ENCODE results near the gene RALY. TPM values are rescaled to one million over a fixed set of nuclear protein-coding genes. Genes with fewer than 3 reads are reported as not detected.

Gene RALY
- total and polyA plus RNA-seq, 8 donors, result 127 to 242 (median 201) TPM

- ATAC-seq (no peak), DNase-seq (no peak)
- intact Hi-C loops (cut with DNase I), result no loop called here
- H3K27ac ChIP-seq, result no peak overlapping the region
- no peaks in the 10 kb centered on the region for H3K27me3 ChIP-seq
- H3K36me3 ChIP-seq, result no peaks in the 10 kb centered on the region
- H3K9me3 ChIP-seq, result no peaks in the 10 kb centered on the region
- H3K4me1 ChIP-seq, result peaks cover 0 to 6% of the 10 kb centered on the region in 2 donors
- H3K4me3 ChIP-seq, result no peak overlapping the region
- TF ChIP-seq CTCF (IDR thresholded peaks at IDR 0.05), result no peak
These were observed 26.6 kb upstream of the RALY start for GRCh38 chr20:33967126-33967525.

- intact Hi-C loops (cut with DNase I), result no loop called here
- no peaks in the 10 kb centered on the region for H3K27me3 ChIP-seq
- no peak overlapping the region for H3K4me3 ChIP-seq
- no peaks in the 10 kb centered on the region for H3K4me1 ChIP-seq
- ATAC-seq (no peak), DNase-seq (no peak)
- TF ChIP-seq CTCF (IDR thresholded peaks at IDR 0.05), result no peak
- no peak overlapping the region for H3K27ac ChIP-seq
- no peaks in the 10 kb centered on the region for H3K36me3 ChIP-seq
- no peaks in the 10 kb centered on the region for H3K9me3 ChIP-seq
These were observed 24.1 kb upstream of the RALY start for GRCh38 chr20:33969563-33969962.

- H3K36me3 ChIP-seq, result no peaks in the 10 kb centered on the region
- ATAC-seq (no peak), DNase-seq (no peak)
- H3K27me3 ChIP-seq, result no peaks in the 10 kb centered on the region
- intact Hi-C loops (cut with DNase I), result no loop called here
- H3K9me3 ChIP-seq, result no peaks in the 10 kb centered on the region
- TF ChIP-seq CTCF (IDR thresholded peaks at IDR 0.05), result no peak
- no peaks in the 10 kb centered on the region for H3K4me1 ChIP-seq
- no peak overlapping the region for H3K4me3 ChIP-seq
- no peak overlapping the region for H3K27ac ChIP-seq
These were observed 23.5 kb upstream of the RALY start for GRCh38 chr20:33970229-33970628.

GRCh38 chr20:33971147-33971975 is 22.4 kb upstream of the RALY start:
- Histone ChIP-seq H3K27ac (no peak overlapping the region), H3K9me3 (no peaks in the 10 kb centered on the region), H3K4me1 (no peaks in the 10 kb centered on the region), H3K27me3 (no peaks in the 10 kb centered on the region), H3K36me3 (no peaks in the 10 kb centered on the region), H3K4me3 (no peak overlapping the region)
- no peak for TF ChIP-seq CTCF (IDR thresholded peaks at IDR 0.05)
- no peak for DNase-seq
- no peak for ATAC-seq
- intact Hi-C loops (cut with DNase I), result no loop called here

GRCh38 chr20:33976959-33977358 is 16.8 kb upstream of the RALY start:
- H3K9me3 ChIP-seq, result no peaks in the 10 kb centered on the region
- no peak for TF ChIP-seq CTCF (IDR thresholded peaks at IDR 0.05)
- no peak overlapping the region for H3K27ac ChIP-seq
- no peak for ATAC-seq
- H3K4me3 ChIP-seq, result no peak overlapping the region
- no peaks in the 10 kb centered on the region for H3K36me3 ChIP-seq
- no peaks in the 10 kb centered on the region for H3K27me3 ChIP-seq
- DNase-seq, result no peak
- intact Hi-C loops (cut with DNase I), result no loop called here
- no peaks in the 10 kb centered on the region for H3K4me1 ChIP-seq
